Kasumi-1 (cell line): Measurements from ENCODE around the gene MOSPD3.
"Not testable (repeated sequence)": the region's sequence is repeated elsewhere in the genome, so short reads cannot be mapped to it uniquely, and the experiment has no call there.

Source experiments
- DNase-seq, 2 experiments: peaks; one replicate each; lab custom pipeline; 2025; lab: John Stamatoyannopoulos, UW

Gene MOSPD3

DNA sequence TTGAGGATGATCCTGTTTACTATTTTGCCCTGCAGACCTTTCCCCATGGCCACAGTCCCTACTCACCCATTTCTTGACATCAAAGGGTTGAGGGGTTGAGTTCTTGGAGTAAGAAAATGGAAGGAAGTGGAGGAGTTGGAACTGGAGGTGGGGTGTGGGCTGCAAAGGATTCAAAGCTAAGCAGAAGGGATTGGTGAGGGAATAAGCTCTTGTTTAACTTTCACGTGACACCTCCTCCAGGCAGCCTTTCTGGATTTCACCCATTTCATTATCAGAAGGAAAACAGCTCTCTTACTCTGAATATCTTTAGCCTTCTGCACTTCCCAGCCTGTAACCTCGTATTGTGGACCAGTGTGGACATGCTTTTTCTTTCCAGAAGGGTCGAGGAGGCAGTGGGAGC is 13.7 kb downstream of the MOSPD3 start:
- no peak for DNase-seq

DNA sequence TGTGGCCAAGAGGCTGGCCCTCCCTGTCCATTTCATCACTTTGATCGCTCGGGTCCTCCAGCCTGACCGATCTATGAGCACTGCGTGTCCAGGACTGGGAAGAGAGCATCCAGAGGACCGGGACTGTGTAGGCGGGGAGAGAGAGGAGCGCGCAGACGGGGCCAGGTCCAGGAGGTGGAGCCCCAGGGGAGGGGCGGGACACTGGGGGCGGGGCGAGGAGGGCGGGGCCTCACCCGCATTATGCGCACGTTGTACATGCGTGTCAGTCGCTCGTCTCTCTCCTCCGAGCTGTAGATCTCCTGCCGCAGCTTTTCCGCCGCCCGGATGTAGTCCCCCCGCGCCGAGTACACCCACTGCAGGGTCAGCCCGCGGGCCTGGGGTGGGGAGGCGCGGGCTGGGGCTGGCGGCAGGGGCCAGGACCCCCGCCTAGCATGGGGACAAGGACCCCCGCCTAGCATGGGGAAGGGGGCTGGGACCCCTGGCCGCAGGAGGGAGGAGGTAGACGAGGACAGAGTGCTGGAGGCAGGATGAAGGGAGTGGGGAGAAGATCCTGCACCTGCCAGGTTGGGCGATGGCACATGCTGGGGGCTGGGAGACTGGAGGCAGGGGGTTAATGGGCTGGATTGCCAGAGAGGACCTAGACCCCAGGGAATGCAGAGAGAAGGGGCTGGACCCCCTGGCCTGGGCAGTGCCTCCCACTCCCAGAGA is 14.3 kb downstream of the MOSPD3 start:
- peak; percentile 84 to 87 for DNase-seq

GRCh38 chr7:100627238-100627549 is 14.9 kb downstream of the MOSPD3 start:
- no peak for DNase-seq

DNA sequence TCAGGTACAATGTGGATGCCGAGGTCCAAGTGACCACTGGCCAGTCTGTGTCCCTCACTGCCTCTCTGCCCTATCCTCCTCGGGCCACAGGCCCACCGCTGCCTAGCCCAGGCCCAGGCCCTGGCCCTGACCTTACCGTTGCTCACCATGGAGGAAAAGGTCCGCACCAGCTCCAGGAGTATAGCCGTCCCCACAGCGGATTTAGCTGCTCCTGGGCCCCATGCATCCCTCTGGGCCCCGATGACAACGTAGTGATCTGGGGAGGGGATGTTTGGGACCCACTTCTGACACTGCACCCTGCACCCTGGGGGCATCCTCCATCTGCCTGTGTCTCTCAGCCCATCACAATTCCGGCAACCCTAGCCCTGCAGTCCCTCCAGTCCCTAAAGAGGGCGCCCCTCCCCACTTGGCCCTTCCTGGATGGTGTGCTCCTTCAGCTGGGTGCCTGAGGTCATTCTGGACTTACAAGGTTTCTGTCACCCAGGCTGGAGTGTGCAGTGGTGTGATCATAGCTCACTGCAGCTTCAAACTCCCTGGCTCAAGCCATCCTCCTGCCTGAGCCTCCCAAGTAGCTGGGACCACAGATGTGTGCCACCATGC is 16.9 kb downstream of the MOSPD3 start:
- peak; percentile 39 to 55 for DNase-seq

GRCh38 chr7:100630066-100630465 is 17.7 kb downstream of the MOSPD3 start:
- no peak for DNase-seq

- DNase-seq, result peak; percentile 59 to 66
Observed at GRCh38 chr7:100632951-100633717, 20.8 kb downstream of the MOSPD3 start.

GRCh38 chr7:100639995-100640516 is 27.7 kb downstream of the MOSPD3 start:
- no peak for DNase-seq

DNA sequence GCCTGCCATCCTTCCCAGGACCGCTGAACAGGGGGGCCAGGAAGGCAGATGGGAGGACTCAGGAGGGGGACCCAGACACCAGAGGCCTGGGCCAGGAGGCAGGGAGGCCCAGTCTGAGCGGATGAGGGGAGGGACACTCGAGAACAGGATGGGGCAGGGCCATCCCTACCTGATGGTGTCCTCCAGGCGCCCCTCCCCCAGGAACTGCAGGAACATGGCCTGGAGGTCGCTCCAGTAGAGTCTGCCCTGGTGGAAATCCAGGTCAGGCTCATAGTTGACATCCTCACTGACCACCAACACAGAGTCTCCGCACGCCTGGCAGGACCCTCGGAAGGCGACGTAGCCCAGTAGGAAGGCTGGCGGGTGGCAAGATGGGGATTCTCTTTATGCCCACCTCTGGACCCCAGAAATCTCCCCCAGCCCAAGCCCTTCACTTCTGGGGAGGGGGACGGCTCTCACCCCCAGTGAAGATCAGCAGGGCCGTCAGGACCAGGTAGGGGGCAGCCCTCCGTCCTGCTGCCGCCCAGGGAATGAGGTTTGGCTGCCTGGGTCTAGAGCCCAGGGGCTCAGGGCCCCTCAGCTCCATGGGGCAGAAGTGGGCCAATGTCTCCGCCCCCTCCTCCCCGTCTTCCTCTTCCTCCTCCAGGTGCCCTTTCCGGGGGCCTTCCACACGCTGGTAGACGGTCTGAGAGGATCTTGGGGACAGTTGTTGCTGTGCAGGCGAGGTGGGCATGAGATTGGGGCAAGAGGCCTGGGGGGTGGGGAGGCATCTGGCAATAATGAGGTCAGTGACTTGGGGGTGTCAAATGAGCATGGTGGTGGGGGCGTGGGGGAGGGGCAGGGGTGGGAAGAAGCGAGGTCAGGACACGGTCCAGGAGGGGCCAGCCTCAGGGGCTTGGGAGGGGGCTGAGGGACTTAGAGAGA is 28.4 kb downstream of the MOSPD3 start:
- DNase-seq, result no peak

DNA sequence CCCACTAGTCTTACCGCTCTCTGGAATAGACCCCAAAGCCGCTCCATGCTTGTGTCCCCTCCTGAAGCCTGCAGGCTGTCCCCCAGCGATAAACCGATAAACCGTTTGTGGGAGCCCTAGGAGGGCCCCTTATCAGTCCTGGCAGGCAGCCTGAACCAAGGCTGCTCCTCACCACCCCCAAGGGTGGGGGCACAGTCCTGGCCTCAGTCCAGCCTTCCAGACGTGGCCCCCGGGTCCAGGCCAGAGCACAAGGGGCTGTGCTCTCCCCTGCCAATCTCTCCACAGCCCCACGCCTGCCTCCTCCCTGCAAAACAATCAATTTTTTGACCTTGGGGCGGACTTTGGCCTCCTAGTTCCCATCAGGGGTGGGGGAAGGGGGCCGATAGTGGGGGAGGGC is 29.1 kb downstream of the MOSPD3 start, which contains the start of gene TFR2:
Gene TFR2, minus strand, starts transcription at position 90 of the 397 bp plus-strand sequence. Its CDS starts 43 bp downstream, at position 47.
- DNase-seq, result no peak

DNA sequence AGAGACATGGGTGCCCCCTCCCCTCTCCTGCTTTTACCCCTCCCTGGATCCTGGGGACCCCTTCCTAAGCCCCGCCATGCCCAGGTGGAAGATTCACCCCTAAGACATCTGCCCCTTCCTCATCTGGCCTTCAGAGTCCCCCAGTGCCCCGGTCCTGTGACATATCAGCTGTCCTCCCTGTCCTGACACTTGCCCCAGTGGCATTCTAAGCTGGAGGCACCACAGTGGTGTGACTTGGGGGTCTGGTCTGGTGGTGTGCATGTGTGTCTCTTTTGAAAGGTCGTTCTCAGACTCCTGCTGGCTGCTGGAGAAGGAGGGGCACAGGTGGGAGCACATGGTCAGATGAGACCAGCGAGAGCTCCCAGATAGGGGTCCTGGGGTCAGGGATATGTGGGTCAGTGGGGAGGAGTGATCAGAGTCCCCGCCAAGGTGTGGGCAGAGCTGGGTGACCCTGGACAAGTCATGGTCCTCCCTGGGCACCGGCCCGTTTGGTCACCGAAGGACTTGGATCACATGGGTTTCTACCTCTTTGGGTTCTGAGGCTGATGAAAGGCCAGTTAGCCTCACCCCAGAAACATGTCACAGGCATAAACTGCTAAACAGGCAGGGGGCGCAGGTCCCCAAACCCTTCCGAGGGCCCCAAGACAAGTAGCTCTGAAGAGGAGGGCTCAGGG is 29.7 kb downstream of the MOSPD3 start:
- no peak for DNase-seq

GRCh38 chr7:100642534-100642907 is 30.2 kb downstream of the MOSPD3 start:
- no peak for DNase-seq

GRCh38 chr7:100649826-100650565 is 37.7 kb downstream of the MOSPD3 start:
- no peak for DNase-seq

- no peak for DNase-seq
Observed at GRCh38 chr7:100654908-100655831, 42.8 kb downstream of the MOSPD3 start.

- no peak for DNase-seq
Observed at GRCh38 chr7:100655908-100656674, 43.8 kb downstream of the MOSPD3 start, which contains the start of gene ACTL6B. Gene ACTL6B, minus strand, starts transcription at chr7:100656448. Its CDS starts 94 bp downstream, at chr7:100656354.

GRCh38 chr7:100662194-100662776 is 49.9 kb downstream of the MOSPD3 start:
- not testable (repeated sequence) for DNase-seq
